ENCODE results near the gene LRP1.

The LRP1 gene

DNA sequence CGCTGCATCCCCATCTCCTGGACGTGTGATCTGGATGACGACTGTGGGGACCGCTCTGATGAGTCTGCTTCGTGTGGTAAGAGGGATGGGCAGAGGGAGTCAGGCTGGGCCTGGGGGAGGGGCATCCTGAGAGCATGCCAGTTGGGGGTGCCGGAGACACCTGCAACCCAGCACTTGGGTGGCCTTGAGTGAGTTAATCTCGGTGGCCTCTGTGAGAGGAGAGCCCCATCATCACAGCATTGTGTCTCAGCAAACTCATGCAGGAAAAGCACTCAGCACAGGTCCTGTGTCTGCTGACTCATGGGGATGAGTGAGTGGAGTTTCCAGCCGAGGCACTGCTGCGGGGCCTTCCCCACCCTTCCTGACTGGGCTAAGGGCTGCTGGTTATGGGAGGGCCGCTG, 38.7 kb downstream of the LRP1 start:
- peak; percentile 79 for ATAC-seq
- TF ChIP-seq OSR1 (CRISPR knock-in tag; IDR thresholded peaks at IDR 0.05) = no peak
- no peak for TF ChIP-seq GLIS3 (CRISPR knock-in tag; IDR thresholded peaks at IDR 0.05)
- no peak for TF ChIP-seq ZNF565 (CRISPR knock-in tag; conservative IDR thresholded peaks at IDR 0.05; ENCODE audit: low read depth)
- TF ChIP-seq CSRNP3 (CRISPR knock-in tag; IDR thresholded peaks at IDR 0.05) = no peak
- TF ChIP-seq TCF4 (CRISPR knock-in tag; IDR thresholded peaks at IDR 0.05; ENCODE audit: borderline replicate concordance) = no peak
- TF ChIP-seq, protein P1, sequence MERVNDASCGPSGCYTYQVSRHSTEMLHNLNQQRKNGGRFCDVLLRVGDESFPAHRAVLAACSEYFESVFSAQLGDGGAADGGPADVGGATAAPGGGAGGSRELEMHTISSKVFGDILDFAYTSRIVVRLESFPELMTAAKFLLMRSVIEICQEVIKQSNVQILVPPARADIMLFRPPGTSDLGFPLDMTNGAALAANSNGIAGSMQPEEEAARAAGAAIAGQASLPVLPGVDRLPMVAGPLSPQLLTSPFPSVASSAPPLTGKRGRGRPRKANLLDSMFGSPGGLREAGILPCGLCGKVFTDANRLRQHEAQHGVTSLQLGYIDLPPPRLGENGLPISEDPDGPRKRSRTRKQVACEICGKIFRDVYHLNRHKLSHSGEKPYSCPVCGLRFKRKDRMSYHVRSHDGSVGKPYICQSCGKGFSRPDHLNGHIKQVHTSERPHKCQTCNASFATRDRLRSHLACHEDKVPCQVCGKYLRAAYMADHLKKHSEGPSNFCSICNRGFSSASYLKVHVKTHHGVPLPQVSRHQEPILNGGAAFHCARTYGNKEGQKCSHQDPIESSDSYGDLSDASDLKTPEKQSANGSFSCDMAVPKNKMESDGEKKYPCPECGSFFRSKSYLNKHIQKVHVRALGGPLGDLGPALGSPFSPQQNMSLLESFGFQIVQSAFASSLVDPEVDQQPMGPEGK (CRISPR knock-in tag; IDR thresholded peaks at IDR 0.05; ENCODE audit: borderline replicate concordance) = no peak
- no peak for TF ChIP-seq ZNF8 (CRISPR knock-in tag; IDR thresholded peaks at IDR 0.05)
- TF ChIP-seq ARNTL (CRISPR knock-in tag; IDR thresholded peaks at IDR 0.05; ENCODE audit: borderline replicate concordance, low read depth) = no peak
- TF ChIP-seq PPARA (CRISPR knock-in tag; IDR thresholded peaks at IDR 0.05; ENCODE audit: borderline replicate concordance) = no peak
- TF ChIP-seq POU6F1 (CRISPR knock-in tag; IDR thresholded peaks at IDR 0.05; ENCODE audit: borderline replicate concordance, low read depth) = no peak
- TF ChIP-seq CSDC2 (CRISPR knock-in tag; IDR thresholded peaks at IDR 0.05) = no peak
- TF ChIP-seq TOX (CRISPR knock-in tag; IDR thresholded peaks at IDR 0.05; ENCODE audit: borderline replicate concordance) = no peak
- TF ChIP-seq ZFP30 (CRISPR knock-in tag; IDR thresholded peaks at IDR 0.05) = no peak
- TF ChIP-seq BACH2 (CRISPR knock-in tag; IDR thresholded peaks at IDR 0.05; ENCODE audit: borderline replicate concordance) = no peak
- no peak for TF ChIP-seq ZC3H10 (CRISPR knock-in tag; IDR thresholded peaks at IDR 0.05)
- TF ChIP-seq, protein P2, sequence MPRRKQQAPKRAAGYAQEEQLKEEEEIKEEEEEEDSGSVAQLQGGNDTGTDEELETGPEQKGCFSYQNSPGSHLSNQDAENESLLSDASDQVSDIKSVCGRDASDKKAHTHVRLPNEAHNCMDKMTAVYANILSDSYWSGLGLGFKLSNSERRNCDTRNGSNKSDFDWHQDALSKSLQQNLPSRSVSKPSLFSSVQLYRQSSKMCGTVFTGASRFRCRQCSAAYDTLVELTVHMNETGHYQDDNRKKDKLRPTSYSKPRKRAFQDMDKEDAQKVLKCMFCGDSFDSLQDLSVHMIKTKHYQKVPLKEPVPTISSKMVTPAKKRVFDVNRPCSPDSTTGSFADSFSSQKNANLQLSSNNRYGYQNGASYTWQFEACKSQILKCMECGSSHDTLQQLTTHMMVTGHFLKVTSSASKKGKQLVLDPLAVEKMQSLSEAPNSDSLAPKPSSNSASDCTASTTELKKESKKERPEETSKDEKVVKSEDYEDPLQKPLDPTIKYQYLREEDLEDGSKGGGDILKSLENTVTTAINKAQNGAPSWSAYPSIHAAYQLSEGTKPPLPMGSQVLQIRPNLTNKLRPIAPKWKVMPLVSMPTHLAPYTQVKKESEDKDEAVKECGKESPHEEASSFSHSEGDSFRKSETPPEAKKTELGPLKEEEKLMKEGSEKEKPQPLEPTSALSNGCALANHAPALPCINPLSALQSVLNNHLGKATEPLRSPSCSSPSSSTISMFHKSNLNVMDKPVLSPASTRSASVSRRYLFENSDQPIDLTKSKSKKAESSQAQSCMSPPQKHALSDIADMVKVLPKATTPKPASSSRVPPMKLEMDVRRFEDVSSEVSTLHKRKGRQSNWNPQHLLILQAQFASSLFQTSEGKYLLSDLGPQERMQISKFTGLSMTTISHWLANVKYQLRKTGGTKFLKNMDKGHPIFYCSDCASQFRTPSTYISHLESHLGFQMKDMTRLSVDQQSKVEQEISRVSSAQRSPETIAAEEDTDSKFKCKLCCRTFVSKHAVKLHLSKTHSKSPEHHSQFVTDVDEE (CRISPR knock-in tag; IDR thresholded peaks at IDR 0.05) = no peak
- TF ChIP-seq ESRRG (CRISPR knock-in tag; IDR thresholded peaks at IDR 0.05) = no peak

GRCh38 chr12:57168058-57168457, 39.8 kb downstream of the LRP1 start:
- ATAC-seq = no peak
- TF ChIP-seq ZNF70 (CRISPR knock-in tag; IDR thresholded peaks at IDR 0.05) (no peak), CSDC2 (CRISPR knock-in tag; IDR thresholded peaks at IDR 0.05) (no peak), PPARA (CRISPR knock-in tag; IDR thresholded peaks at IDR 0.05; ENCODE audit: borderline replicate concordance) (no peak), ZC3H10 (CRISPR knock-in tag; IDR thresholded peaks at IDR 0.05) (no peak), OSR1 (CRISPR knock-in tag; IDR thresholded peaks at IDR 0.05) (no peak), ARNTL (CRISPR knock-in tag; IDR thresholded peaks at IDR 0.05; ENCODE audit: borderline replicate concordance, low read depth) (no peak), TOX (CRISPR knock-in tag; IDR thresholded peaks at IDR 0.05; ENCODE audit: borderline replicate concordance) (no peak), ESRRG (CRISPR knock-in tag; IDR thresholded peaks at IDR 0.05) (no peak), ZFP3 (CRISPR knock-in tag; IDR thresholded peaks at IDR 0.05) (no peak), SNAI2 (CRISPR knock-in tag; IDR thresholded peaks at IDR 0.05) (no peak), GLIS3 (CRISPR knock-in tag; IDR thresholded peaks at IDR 0.05) (no peak)
- TF ChIP-seq, protein P2 (CRISPR knock-in tag; IDR thresholded peaks at IDR 0.05) = no peak
- TF ChIP-seq, protein P1 (CRISPR knock-in tag; IDR thresholded peaks at IDR 0.05; ENCODE audit: borderline replicate concordance) = no peak
